ENCODE measurements around the gene PPP1R16B.

The PPP1R16B gene

DNA sequence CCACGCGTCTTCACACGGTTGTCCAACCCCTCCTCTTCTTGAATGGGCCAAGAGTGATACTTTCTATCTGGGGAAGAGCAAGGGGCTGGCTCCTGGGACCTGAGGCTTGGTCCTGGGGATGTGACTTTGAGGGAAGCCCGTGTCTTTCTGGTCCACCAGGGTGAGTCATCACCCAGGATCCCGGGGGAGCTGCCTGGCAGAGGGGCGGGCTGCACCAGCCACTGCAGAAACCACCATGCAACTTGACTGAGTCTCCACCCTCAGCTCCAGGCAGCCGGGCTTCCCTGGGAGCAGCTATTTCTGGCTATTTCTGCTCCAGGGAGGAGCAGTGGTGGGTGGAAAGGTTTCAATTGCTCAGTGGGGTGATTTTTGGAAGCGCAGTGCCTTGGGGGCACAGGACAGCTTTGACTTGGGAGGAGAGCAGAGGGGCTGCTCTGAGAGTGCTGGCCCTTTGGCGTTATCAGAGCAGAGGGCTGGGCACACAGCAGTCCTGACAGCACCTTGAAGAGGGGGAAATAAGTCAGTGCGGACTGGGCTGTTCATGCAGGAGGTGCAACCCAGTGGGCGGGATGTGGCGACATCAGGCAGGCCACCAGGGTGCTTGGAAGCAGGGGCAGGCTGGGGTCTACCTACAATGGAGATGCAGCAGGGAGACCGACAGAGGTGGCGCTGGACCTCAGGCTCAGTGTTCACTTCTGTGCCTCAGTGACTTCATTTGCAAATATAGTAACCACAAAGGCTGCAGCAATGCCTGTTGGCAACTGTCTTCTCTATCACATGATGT, 75.6 kb downstream of the PPP1R16B start:
- DNase-seq: no peak

- no peak for DNase-seq
Measured at GRCh38 chr20:38881806-38882440, 76.4 kb downstream of the PPP1R16B start.

DNA sequence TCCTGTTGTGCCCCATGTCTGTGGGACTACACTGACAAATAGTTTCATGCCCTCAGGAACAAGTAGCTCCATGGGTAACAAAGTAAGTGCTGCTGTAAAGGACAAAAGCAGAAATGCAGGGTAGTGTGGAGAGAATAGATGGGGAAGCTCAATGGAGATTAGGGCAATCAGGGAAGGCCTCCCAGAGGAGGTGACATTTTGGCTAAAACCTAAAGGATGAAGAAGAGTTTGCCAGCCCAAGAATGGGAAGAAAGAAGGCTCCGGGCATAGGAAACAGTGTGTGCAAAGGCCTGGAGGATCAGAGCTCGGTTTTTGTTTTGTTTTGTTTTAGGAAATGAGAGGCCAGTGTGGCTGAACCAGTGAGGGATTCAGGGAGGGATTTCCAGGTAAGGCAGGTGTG, 77.1 kb downstream of the PPP1R16B start:
- DNase-seq: no peak

DNA sequence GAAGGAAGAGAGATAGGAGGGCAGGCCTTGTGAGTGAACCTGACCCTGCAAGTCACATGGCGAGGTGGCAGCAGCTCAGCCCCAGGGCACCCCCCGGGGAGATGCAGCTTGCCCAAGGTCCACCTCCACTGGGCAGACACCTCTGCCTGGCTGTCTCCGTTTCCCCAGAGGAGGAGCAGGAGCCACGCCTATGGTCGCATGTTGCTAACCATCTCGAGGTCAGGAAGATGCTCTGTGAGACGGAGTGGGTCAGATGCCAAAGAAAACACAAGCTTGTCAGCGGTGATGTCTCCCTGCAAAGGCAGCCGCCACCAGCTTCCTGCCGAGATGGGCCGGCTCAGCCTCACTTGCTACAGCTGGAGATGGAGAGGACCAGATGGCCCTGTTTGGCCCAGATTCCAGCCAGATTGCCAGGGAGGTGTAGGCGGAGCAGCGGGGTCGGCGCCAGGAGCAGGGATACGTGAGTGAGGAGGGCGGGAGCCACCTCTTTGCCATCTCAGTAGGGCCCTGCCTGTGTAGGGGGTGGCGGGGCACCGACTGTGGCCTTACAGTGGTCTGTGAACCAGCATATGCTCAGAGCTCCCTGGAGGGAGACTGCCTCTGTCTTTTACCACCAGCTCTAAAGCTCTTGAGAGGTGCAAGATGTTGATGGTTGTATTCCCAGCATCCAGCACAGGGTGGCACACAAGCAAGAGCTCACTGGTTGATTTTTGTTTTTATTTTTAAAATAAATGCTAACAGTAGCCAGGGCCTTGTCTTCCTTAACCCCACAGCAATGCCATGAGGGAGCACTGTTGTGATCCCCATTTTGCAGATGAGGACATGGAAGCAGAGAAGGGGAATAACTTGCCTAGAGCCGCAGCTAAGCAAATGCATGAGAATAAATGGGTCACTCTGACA, 77.8 kb downstream of the PPP1R16B start:
- no peak for DNase-seq

DNA sequence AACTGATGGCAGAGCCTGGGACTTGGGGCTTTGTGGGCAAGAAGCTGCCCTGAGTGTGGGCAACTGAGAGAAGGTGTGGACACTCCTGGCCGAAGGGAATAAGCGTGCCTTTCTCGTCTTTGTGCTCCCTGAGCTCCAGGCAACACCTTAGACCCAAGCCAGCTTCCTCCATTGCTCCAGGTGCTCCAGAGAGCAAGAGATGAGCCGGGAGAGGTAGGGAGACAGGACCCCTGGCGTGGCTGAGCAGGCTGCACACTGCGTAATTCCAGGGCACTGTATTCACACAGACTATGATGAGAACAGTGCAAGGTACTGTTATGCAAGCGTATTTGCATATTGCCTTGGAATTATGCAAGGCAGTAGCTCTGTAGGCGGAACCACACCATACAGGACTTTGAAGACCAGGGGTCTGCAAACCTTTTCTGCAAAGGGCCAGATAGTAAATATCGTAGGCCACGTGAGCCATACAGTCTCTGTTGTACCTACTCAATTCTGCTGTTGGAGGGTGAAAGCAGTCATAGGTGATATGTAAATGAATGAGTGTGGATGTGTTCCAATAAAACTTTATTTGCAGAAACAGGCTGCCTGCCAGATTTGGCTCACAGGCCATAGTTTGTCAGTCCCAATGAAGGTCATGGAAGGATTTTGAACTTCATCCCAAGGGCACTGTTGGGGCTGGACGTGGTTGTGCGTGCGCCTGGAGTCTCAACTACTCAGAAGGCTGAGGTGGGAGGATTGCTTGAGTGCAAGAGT, 78.7 kb downstream of the PPP1R16B start:
- DNase-seq: no peak

GRCh38 chr20:38885357-38885756, 79.9 kb downstream of the PPP1R16B start:
- DNase-seq: no peak

- no peak for DNase-seq
Measured at GRCh38 chr20:38888059-38888831, 82.7 kb downstream of the PPP1R16B start.

GRCh38 chr20:38889050-38889449, 83.6 kb downstream of the PPP1R16B start:
- DNase-seq: no peak

DNA sequence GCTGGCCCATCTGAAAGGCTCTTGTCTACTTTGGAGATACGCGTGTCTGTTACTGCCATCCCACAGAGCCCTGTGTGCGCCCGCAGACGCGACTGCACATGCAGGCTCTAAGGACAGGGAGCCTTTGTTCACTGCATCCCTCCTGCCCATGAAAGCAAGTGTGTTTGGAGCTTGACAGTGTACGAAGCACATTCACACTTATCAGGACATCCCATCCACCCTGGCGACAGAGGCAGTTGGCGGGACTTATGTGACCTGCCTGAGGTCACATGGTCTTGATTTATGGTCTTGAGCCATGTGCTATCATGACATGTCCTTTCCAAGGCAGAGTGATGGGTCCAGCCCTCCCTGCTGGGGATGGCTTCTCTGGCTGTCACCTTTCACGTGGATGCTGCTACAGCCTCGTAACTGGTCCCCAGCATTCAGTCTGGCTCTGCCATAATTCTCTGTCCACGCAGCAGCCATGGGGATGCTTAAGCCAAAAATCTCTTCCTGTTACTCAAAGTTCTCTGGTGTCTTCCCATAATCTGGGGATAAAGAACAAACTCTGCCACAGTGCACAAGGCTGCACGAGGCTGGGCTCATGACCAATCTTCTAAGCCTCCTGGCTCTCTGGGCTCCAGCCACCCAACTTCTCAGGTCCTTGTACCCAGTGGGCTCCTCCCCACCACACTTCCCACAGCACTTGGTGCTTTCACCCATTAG, 84.4 kb downstream of the PPP1R16B start:
- no peak for DNase-seq

- no peak for DNase-seq
Measured at GRCh38 chr20:38890497-38890818, 85.0 kb downstream of the PPP1R16B start.

GRCh38 chr20:38892091-38892981, 86.8 kb downstream of the PPP1R16B start:
- no peak for DNase-seq

DNA sequence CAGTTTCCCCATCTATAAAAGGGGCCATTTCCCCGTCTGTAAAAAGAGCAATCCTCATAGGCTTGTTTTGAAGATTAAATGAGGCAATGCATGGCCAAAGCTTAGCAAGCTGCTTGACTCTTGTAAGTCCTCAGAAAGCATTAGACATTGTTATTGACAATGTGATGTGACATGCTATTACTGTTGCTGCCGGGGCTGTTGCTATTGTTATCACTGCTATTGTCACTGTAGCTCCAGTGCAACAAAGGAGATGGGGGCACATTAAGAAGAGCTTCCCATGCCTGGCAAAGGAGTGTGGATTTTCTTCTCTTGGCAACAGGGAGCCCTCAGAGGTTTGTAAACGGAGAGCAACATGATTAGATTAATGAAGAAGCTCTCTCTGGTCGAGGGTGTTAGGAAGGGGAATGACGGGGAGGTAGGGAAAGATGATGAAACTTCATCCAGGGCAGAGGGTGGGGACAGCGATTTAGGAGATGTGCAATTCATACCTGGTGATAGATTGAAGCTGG, 87.6 kb downstream of the PPP1R16B start:
- DNase-seq: no peak

DNA sequence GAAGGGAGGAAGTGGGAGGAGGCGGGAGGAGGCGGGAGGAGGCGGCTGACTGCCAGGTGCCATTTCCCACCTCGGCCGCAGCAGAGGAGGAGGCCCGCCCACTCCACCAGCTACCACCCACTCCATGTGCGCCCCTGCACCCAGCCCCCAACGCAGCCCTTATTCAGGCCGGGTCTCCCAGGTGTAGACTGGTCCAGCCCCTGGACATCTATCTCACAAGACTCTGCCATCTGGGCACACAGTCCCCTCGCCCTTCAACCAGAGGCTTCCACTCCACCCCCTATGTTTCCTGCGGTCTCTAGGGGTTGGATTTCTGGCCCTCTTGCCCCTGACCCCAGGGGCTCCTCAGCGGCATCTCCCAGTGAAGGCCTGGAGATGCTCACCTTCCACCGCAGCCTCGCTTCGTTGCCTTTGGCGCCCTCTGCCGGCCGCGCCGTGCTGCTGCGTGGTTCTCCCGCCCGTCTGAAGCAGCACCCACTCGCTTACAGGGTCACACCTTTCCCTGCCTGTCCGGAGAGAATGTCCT, 88.1 kb downstream of the PPP1R16B start:
- no peak for DNase-seq

- DNase-seq: no peak
Measured at GRCh38 chr20:38894091-38894847, 88.8 kb downstream of the PPP1R16B start.

DNA sequence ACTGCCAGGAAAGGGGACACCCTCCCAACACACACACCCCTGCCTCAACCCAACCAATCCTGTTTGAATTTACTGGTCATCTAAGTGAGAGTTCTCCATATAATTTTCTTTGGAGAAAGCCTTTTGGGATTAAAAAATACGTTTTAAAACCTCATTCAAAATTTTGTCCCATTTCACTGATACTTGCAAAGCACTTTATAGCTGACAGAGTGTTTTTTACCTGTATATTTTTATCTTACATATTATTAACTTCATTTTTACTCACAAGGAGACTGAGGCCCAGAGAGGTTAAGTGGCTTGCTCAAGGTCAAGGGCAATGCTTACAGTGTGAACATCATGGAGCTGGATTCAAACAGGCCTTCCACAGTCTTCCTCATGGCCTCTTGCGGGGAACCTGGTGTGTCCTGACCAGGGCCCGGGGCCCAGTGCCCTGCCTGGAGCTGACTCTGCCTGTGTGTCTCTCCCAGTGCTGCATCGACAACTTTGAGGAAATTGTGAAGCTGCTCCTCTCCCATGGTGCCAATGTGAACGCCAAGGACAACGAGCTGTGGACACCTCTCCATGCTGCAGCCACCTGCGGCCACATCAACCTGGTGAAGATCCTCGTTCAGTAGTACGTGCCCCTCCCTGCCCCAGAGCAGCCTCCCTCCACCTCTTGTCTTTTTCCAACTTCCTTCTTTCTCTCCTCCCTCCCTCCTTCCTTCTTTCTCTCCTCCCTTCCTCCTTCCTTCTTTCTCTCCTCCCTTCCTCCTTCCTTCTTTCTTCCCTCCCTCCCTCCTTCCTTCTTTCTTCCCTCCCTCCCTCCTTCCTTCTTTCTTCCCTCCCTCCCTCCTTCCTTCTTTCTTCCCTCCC, 89.8 kb downstream of the PPP1R16B start:
- DNase-seq: no peak

- DNase-seq: no peak
Measured at GRCh38 chr20:38896009-38896594, 90.6 kb downstream of the PPP1R16B start.

- DNase-seq: no peak
Measured at GRCh38 chr20:38897267-38897666, 91.8 kb downstream of the PPP1R16B start.

- no peak for DNase-seq
Measured at GRCh38 chr20:38900606-38901005, 95.1 kb downstream of the PPP1R16B start.
